Activated naive CD4-positive, alpha-beta T cell treated with anti-CD3 and anti-CD28 coated beads for 36 hours (primary cell): ENCODE measurements around the gene FGF22. TPM values are rescaled to one million over a fixed set of nuclear protein-coding genes. Genes with fewer than 3 reads are reported as not detected.
"Not testable (repeated sequence)": the region's sequence is repeated elsewhere in the genome, so short reads cannot be mapped to it uniquely, and the experiment has no call there.

Experiments
- CTCF ChIA-PET: fragments of 350-600 bp; sonication (Branson Sonifier 250); formaldehyde crosslinking; loops from one replicate; lab custom pipeline; 2021; ENCODE audit warnings: antibody characterized with exemption; lab: Charles Lee
- DNase-seq: peaks from one replicate; pipeline ENCODE4 v3.0.0-alpha.2; 2020
- H3K27ac Mint-ChIP-seq: one replicate; pipeline ENCODE4 v1.8.0; 2021; ENCODE audit warnings: mild to moderate bottlenecking, mixed read lengths
- H3K27me3 Mint-ChIP-seq: one replicate; pipeline ENCODE4 v1.8.0; 2021; ENCODE audit warnings: low read depth, mixed read lengths
- H3K36me3 Mint-ChIP-seq: one replicate; pipeline ENCODE4 v1.8.0; 2021; ENCODE audit warnings: low read depth, mixed read lengths
- H3K4me1 Mint-ChIP-seq: one replicate; pipeline ENCODE4 v1.8.0; 2021; ENCODE audit warnings: low read depth, mixed read lengths
- H3K4me3 Mint-ChIP-seq: one replicate; pipeline ENCODE4 v1.8.0; 2021; ENCODE audit warnings: mild to moderate bottlenecking, moderate library complexity, mixed read lengths
- H3K9me3 Mint-ChIP-seq: one replicate; pipeline ENCODE4 v1.8.0; 2021; ENCODE audit warnings: mixed read lengths
- intact Hi-C: fragments of 100-400 bp; cut with micrococcal nuclease; formaldehyde crosslinking; loops from one replicate; pipeline ENCODE4 v1.15.1; 2023
- total RNA-seq, 2 experiments: library from RNA; stranded (reverse); gene quantifications; one replicate each; pipeline ENCODE4 v1.2.3, GENCODE V29; 2021

The FGF22 gene
- total RNA-seq, 2 experiments from 2014 or later: not detected

GRCh38 chr19:628168-628567, 11.5 kb upstream of the FGF22 start:
- DNase-seq: peak; percentile 33
- peaks cover 33% of the 10 kb centered on the region for H3K4me1 Mint-ChIP-seq
- no peak overlapping the region for H3K27ac Mint-ChIP-seq
- CTCF ChIA-PET: interaction anchor here (0.6 to 0.7 kb wide), 2 partner anchors 44 to 246 kb away, joined by 3 to 4 read pairs; no protein-coding TSS in a partner anchor
- H3K9me3 Mint-ChIP-seq: no peaks in the 10 kb centered on the region
- intact Hi-C loops: loop anchor here (2.0 kb wide), 1 partner anchor 39 kb away; the partner anchor contains the start of gene HCN2
- H3K4me3 Mint-ChIP-seq: no peak overlapping the region
- H3K27me3 Mint-ChIP-seq: no peaks in the 10 kb centered on the region
- peaks cover 27% of the 10 kb centered on the region for H3K36me3 Mint-ChIP-seq

GRCh38 chr19:629515-629914, 10.2 kb upstream of the FGF22 start:
- peaks cover 27% of the 10 kb centered on the region for H3K36me3 Mint-ChIP-seq
- H3K4me1 Mint-ChIP-seq: peaks cover 39% of the 10 kb centered on the region
- CTCF ChIA-PET: interaction anchor here (0.6 kb wide), 1 partner anchor 26 kb away, joined by 6 read pairs; no protein-coding TSS in a partner anchor
- not testable (repeated sequence) for H3K9me3 Mint-ChIP-seq, DNase-seq, H3K27me3 Mint-ChIP-seq, H3K4me3 Mint-ChIP-seq, H3K27ac Mint-ChIP-seq
- intact Hi-C loops: loop anchor here (2.0 kb wide), 1 partner anchor 41 kb away; the partner anchor contains the start of gene HCN2

- peaks cover 39% of the 10 kb centered on the region for H3K4me1 Mint-ChIP-seq
- intact Hi-C loops: loop anchor here (2.0 kb wide), 1 partner anchor 41 kb away; the partner anchor contains the start of gene HCN2
- no peak overlapping the region for H3K27ac Mint-ChIP-seq
- peaks cover 27% of the 10 kb centered on the region for H3K36me3 Mint-ChIP-seq
- no peak overlapping the region for H3K4me3 Mint-ChIP-seq
- CTCF ChIA-PET: interaction anchor here (0.6 kb wide), 2 partner anchors 18 to 25 kb away, joined by 3 to 6 read pairs; no protein-coding TSS in a partner anchor
- H3K27me3 Mint-ChIP-seq: no peaks in the 10 kb centered on the region
- no peaks in the 10 kb centered on the region for H3K9me3 Mint-ChIP-seq
- DNase-seq: no peak
These were observed 9.5 kb upstream of the FGF22 start for GRCh38 chr19:629961-630714.

GRCh38 chr19:632579-633067, 7.1 kb upstream of the FGF22 start:
- DNase-seq: peak; percentile 55
- H3K4me1 Mint-ChIP-seq: peaks cover 39% of the 10 kb centered on the region
- intact Hi-C loops: loop anchor here (1.0 kb wide), 6 partner anchors 21 to 165 kb away; partner anchors contain the start of genes BSG, CDC34, PTBP1 and TPGS1
- CTCF ChIA-PET: interaction anchor here (0.7 kb wide), 1 partner anchor 326 kb away, joined by 3 read pairs; no protein-coding TSS in a partner anchor
- H3K4me3 Mint-ChIP-seq: peak overlapping the region; percentile 93
- H3K36me3 Mint-ChIP-seq: peaks cover 23% of the 10 kb centered on the region
- no peaks in the 10 kb centered on the region for H3K9me3 Mint-ChIP-seq
- H3K27me3 Mint-ChIP-seq: no peaks in the 10 kb centered on the region
- peak overlapping the region; percentile 77 for H3K27ac Mint-ChIP-seq

GRCh38 chr19:633068-633785, 6.5 kb upstream of the FGF22 start, which contains the start of gene POLRMT:
TSS of gene POLRMT (minus strand) at chr19:633537. CDS start at chr19:633512, 25 bp downstream.
- peaks cover 21% of the 10 kb centered on the region for H3K36me3 Mint-ChIP-seq
- CTCF ChIA-PET: interaction anchor here (0.6 kb wide), 1 partner anchor 137 kb away, joined by 8 read pairs; no protein-coding TSS in a partner anchor

GRCh38 chr19:633786-634639, 5.7 kb upstream of the FGF22 start:
- H3K4me1 Mint-ChIP-seq: peaks cover 33% of the 10 kb centered on the region
- intact Hi-C loops: loop anchor here (1.0 kb wide), 6 partner anchors 23 to 163 kb away; partner anchors contain the start of genes BSG, CDC34, PTBP1 and TPGS1
- peak overlapping the region; percentile 78 for H3K27ac Mint-ChIP-seq
- peak; percentile 16 for DNase-seq
- CTCF ChIA-PET: interaction anchor here (0.6 to 1.3 kb wide), 2 partner anchors 49 to 137 kb away, joined by 3 to 8 read pairs; no protein-coding TSS in a partner anchor
- H3K27me3 Mint-ChIP-seq: no peaks in the 10 kb centered on the region
- H3K9me3 Mint-ChIP-seq: no peaks in the 10 kb centered on the region
- H3K4me3 Mint-ChIP-seq: peak overlapping the region; percentile 93
- peaks cover 16% of the 10 kb centered on the region for H3K36me3 Mint-ChIP-seq

More at GRCh38 chr19:633068-633785, 6.5 kb upstream of the FGF22 start, which contains the start of gene POLRMT:
- Mint-ChIP-seq H3K4me1 (peaks cover 37% of the 10 kb centered on the region), H3K9me3 (no peaks in the 10 kb centered on the region), H3K27ac (peak within 1 kb of the TSS; percentile 78), H3K27me3 (no peaks in the 10 kb centered on the region), H3K4me3 (peak within 1 kb of the TSS; percentile 93)
- intact Hi-C loops: loop anchor here (1.0 kb wide), 6 partner anchors 22 to 164 kb away; partner anchors contain the start of genes BSG, CDC34, PTBP1 and TPGS1
- DNase-seq: peak; percentile 98

GRCh38 chr19:634975-635652, 4.6 kb upstream of the FGF22 start:
- CTCF ChIA-PET: interaction anchor here (1.3 kb wide), 1 partner anchor 50 kb away, joined by 3 read pairs; no protein-coding TSS in a partner anchor
- intact Hi-C loops: no loop called here
- no peak for DNase-seq
- peaks cover 34% of the 10 kb centered on the region for H3K4me1 Mint-ChIP-seq
- H3K4me3 Mint-ChIP-seq: no peak overlapping the region
- H3K9me3 Mint-ChIP-seq: no peaks in the 10 kb centered on the region
- peaks cover 12% of the 10 kb centered on the region for H3K36me3 Mint-ChIP-seq
- H3K27me3 Mint-ChIP-seq: no peaks in the 10 kb centered on the region
- H3K27ac Mint-ChIP-seq: no peak overlapping the region

GRCh38 chr19:638906-639252, 800 bp upstream of the FGF22 start:
- no peaks in the 10 kb centered on the region for H3K27me3 Mint-ChIP-seq
- H3K4me1 Mint-ChIP-seq: peaks cover 11% of the 10 kb centered on the region
- H3K9me3 Mint-ChIP-seq: no peaks in the 10 kb centered on the region
- no peak for DNase-seq
- peak overlapping the region; percentile 65 for H3K4me3 Mint-ChIP-seq
- H3K27ac Mint-ChIP-seq: no peak overlapping the region
- CTCF ChIA-PET: no interaction called here
- peaks cover 2% of the 10 kb centered on the region for H3K36me3 Mint-ChIP-seq
- intact Hi-C loops: no loop called here

- H3K9me3 Mint-ChIP-seq: no peaks in the 10 kb centered on the region
- intact Hi-C loops: no loop called here
- H3K4me3 Mint-ChIP-seq: no peak overlapping the region
- no peak for DNase-seq
- H3K36me3 Mint-ChIP-seq: peaks cover 8% of the 10 kb centered on the region
- CTCF ChIA-PET: no interaction called here
- peaks cover 7% of the 10 kb centered on the region for H3K4me1 Mint-ChIP-seq
- H3K27ac Mint-ChIP-seq: no peak overlapping the region
- H3K27me3 Mint-ChIP-seq: no peaks in the 10 kb centered on the region
These were observed 481 bp downstream of the FGF22 start for GRCh38 chr19:640161-640558.

GRCh38 chr19:640606-641189, 1.0 kb downstream of the FGF22 start:
- Mint-ChIP-seq H3K4me1 (peaks cover 7% of the 10 kb centered on the region), H3K9me3 (no peaks in the 10 kb centered on the region)
- CTCF ChIA-PET: interaction anchor here (1.4 kb wide), 1 partner anchor 19 kb away, joined by 3 read pairs; no protein-coding TSS in a partner anchor

More at GRCh38 chr19:640606-641189, 1.0 kb downstream of the FGF22 start:
- intact Hi-C loops: no loop called here
- Mint-ChIP-seq H3K36me3 (peaks cover 8% of the 10 kb centered on the region), H3K27ac (no peak overlapping the region), H3K27me3 (no peaks in the 10 kb centered on the region), H3K4me3 (no peak overlapping the region)
- DNase-seq: no peak
